HCT116 (cell line): Measurements from ENCODE around the gene RARB. TPM values are rescaled to one million over a fixed set of nuclear protein-coding genes. Genes with fewer than 3 reads are reported as not detected.

Source experiments
- ATAC-seq: fragments of 200-7000 bp; cut with Tn5 transposase; 2 replicates; pipeline ENCODE4 v1.9.1; 2020; ENCODE audit warnings: mild to moderate bottlenecking, moderate library complexity
- BruUV-seq: library from RNA; stranded (reverse); fragments of 400-500 nt; replicated peaks from 2 replicates; lab custom pipeline; 2021; lab: Mats Ljungman, UMichigan
- CTCF ChIA-PET: fragments of 300-600 bp; sonication (Branson Sonifier 250); formaldehyde crosslinking; loops from one replicate; lab custom pipeline; 2021; ENCODE audit warnings: antibody characterized with exemption; lab: Charles Lee
- POLR2A ChIA-PET: fragments of 300-600, 350-600 bp; sonication (Branson Sonifier 250); formaldehyde crosslinking; loops from one replicate; lab custom pipeline; 2021; ENCODE audit warnings: antibody characterized with exemption; lab: Charles Lee
- RAD21 ChIA-PET, 2 experiments: fragments of 300-600 bp; sonication (Branson Sonifier 250); formaldehyde crosslinking; loops; one replicate each; lab custom pipeline; 2023; ENCODE audit warnings: low total read pairs in 2 of 2; ENCODE audit not compliant: uncharacterized antibody in 2 of 2, unreplicated experiment in 2 of 2, low non-redundant PET in 1 of 2; lab: Charles Lee
- DNase-seq: peaks from one replicate; pipeline ENCODE4 v3.0.0-alpha.2; 2010; ENCODE audit warnings: low read depth, low spot score
- H2AFZ ChIP-seq: fragments of 200-600 bp; shearing (Covaris generic), sonication (generic); 2 replicates; pipeline ENCODE4 v1.6.1; 2017; ENCODE audit warnings: low read depth, mixed run types, mixed read lengths, antibody characterized with exemption, low read length; ENCODE audit not compliant: poor library complexity, severe bottlenecking
- H3K27ac ChIP-seq: 2 replicates; pipeline ENCODE4 v1.5.1; 2012; ENCODE audit warnings: low read depth, low read length
- H3K27me3 ChIP-seq: fragments of 200-600 bp; sonication (generic); 2 replicates; pipeline ENCODE4 v1.6.1; 2016; ENCODE audit warnings: mixed run types, low read length, mixed read lengths; ENCODE audit not compliant: insufficient read depth
- H3K36me3 ChIP-seq, 2 experiments: fragments of 200-500 bp in 1 of 2; fragments of 200-600 bp in 1 of 2; sonication (Bioruptor generic) in 1 of 2; sonication (generic) in 1 of 2; 2 replicates each; pipeline versions ENCODE4 v1.5.1 to v1.6.1; 2014 to 2016; ENCODE audit warnings: low read length in 2 of 2, inconsistent platforms in 1 of 2, mixed read lengths in 1 of 2, mixed run types in 1 of 2; ENCODE audit not compliant: insufficient read depth in 2 of 2, control insufficient read depth in 1 of 2
- H3K4me1 ChIP-seq, 2 experiments: fragments of 200-600 bp in 1 of 2; sonication (generic) in 1 of 2; 2 replicates each; pipeline versions ENCODE4 v1.5.1 to v1.6.1; 2012 to 2017; ENCODE audit warnings: low read length in 2 of 2, inconsistent platforms in 1 of 2, mild to moderate bottlenecking in 1 of 2, mixed read lengths in 1 of 2, mixed run types in 1 of 2, moderate library complexity in 1 of 2; ENCODE audit not compliant: insufficient read depth in 2 of 2, control insufficient read depth in 1 of 2
- H3K4me2 ChIP-seq: fragments of 200-600 bp; sonication (generic); 2 replicates; pipeline ENCODE4 v1.6.1; 2017; ENCODE audit warnings: mixed run types, low read length, mixed read lengths
- H3K4me3 ChIP-seq, 2 experiments: fragments of 200-600 bp in 1 of 2; sonication (generic) in 1 of 2; replicated peaks in 1 of 2; 2 replicates each; pipeline ENCODE4 v1.5.1; 2011 to 2016; ENCODE audit warnings: low read length in 2 of 2, control low read depth in 1 of 2, low read depth in 1 of 2, mild to moderate bottlenecking in 1 of 2, mixed read lengths in 1 of 2, mixed run types in 1 of 2
- H3K79me2 ChIP-seq: fragments of 200-600 bp; sonication (generic); 2 replicates; pipeline ENCODE4 v1.6.1; 2017; ENCODE audit warnings: mild to moderate bottlenecking, mixed run types, low read length, moderate library complexity, mixed read lengths; ENCODE audit not compliant: insufficient read depth
- H3K9ac ChIP-seq: fragments of 200-600 bp; sonication (generic); 2 replicates; pipeline ENCODE4 v1.6.1; 2016; ENCODE audit warnings: low read length, mixed read lengths
- H3K9me2 ChIP-seq: fragments of 200-600 bp; sonication (generic), shearing (Covaris generic); 2 replicates; pipeline ENCODE4 v1.6.1; 2017; ENCODE audit warnings: mixed run types, mild to moderate bottlenecking, moderate library complexity; ENCODE audit not compliant: insufficient read depth
- H3K9me3 ChIP-seq, 2 experiments: fragments of 200-500 bp in 1 of 2; fragments of 200-600 bp in 1 of 2; sonication (Bioruptor generic) in 1 of 2; sonication (generic) in 1 of 2; 2 replicates each; pipeline ENCODE4 v1.6.1; 2014 to 2017; ENCODE audit warnings: low read length in 2 of 2, mixed read lengths in 2 of 2, inconsistent platforms in 1 of 2, low read depth in 1 of 2, mild to moderate bottlenecking in 1 of 2, mixed run types in 1 of 2, moderate library complexity in 1 of 2; ENCODE audit not compliant: control insufficient read depth in 1 of 2, insufficient read depth in 1 of 2
- H4K20me1 ChIP-seq: fragments of 200-600 bp; sonication (generic), shearing (Covaris generic); 2 replicates; pipeline ENCODE4 v1.6.1; 2017; ENCODE audit warnings: mixed run types, mild to moderate bottlenecking, moderate library complexity; ENCODE audit not compliant: insufficient read depth
- CBX3 ChIP-seq: IDR thresholded peaks from 2 replicates; pipeline ENCODE4 v1.6.1; 2012; ENCODE audit warnings: low read depth
- ELF1 ChIP-seq: IDR thresholded peaks from 2 replicates; pipeline ENCODE4 v1.6.1; 2012; ENCODE audit warnings: low read depth, borderline replicate concordance
- EZH2phosphoT487 ChIP-seq: fragments of 200-600 bp; IDR thresholded peaks from 2 replicates; pipeline ENCODE4 v1.6.1; 2018; ENCODE audit warnings: antibody characterized with exemption, borderline replicate concordance
- FOSL1 ChIP-seq: IDR thresholded peaks from 2 replicates; pipeline ENCODE4 v1.6.1; 2012; ENCODE audit warnings: low read depth
- JUND ChIP-seq: IDR thresholded peaks from 2 replicates; pipeline ENCODE4 v1.6.1; 2012
- POLR2AphosphoS5 ChIP-seq: IDR thresholded peaks from 2 replicates; pipeline ENCODE4 v1.6.1; 2011; ENCODE audit warnings: mild to moderate bottlenecking, low read depth, low read length, moderate library complexity
- SIN3A ChIP-seq: IDR thresholded peaks from 2 replicates; pipeline ENCODE4 v1.6.1; 2012; ENCODE audit warnings: low read depth
- SRF ChIP-seq: IDR thresholded peaks from 2 replicates; pipeline ENCODE4 v1.6.1; 2012; ENCODE audit warnings: low read depth
- TCF7L2 ChIP-seq: IDR thresholded peaks from 2 replicates; pipeline ENCODE4 v1.7.0; 2011; ENCODE audit warnings: borderline replicate concordance, inconsistent platforms; ENCODE audit not compliant: insufficient read depth, insufficient read length; ENCODE audit errors: extremely low read depth
- ZFX ChIP-seq: fragments of 450-650 bp; IDR thresholded peaks from 2 replicates; pipeline ENCODE4 v1.6.1; 2017
- intact Hi-C: fragments of 100-400 bp; cut with micrococcal nuclease; formaldehyde crosslinking; loops from 2 replicates; pipeline ENCODE4 v1.10.0; 2022
- total RNA-seq: library from RNA; stranded (reverse); gene quantifications from one replicate; pipeline ENCODE4 v1.2.1, GENCODE V29; 2021; ENCODE audit not compliant: unreplicated experiment
- TF ChIP-seq, protein P1 (sequence below): IDR thresholded peaks from 2 replicates; pipeline ENCODE4 v1.6.1; 2012
- TF ChIP-seq, protein P2 (sequence below), 3 experiments: fragments of 200-600 bp in 1 of 3; sonication (generic) in 1 of 3; IDR thresholded peaks in 2 of 3; conservative IDR thresholded peaks in 1 of 3; 2 replicates each; pipeline ENCODE4 v1.5.1; 2012 to 2017; ENCODE audit warnings: low read depth in 2 of 3, low read length in 2 of 3, antibody characterized with exemption in 1 of 3, borderline replicate concordance in 1 of 3, control low read depth in 1 of 3, mild to moderate bottlenecking in 1 of 3, mixed read lengths in 1 of 3, mixed run types in 1 of 3, moderate library complexity in 1 of 3; ENCODE audit not compliant: insufficient read depth in 1 of 3
- TF ChIP-seq, protein P3 (sequence below): IDR thresholded peaks from 2 replicates; pipeline ENCODE4 v1.6.1; 2011; ENCODE audit warnings: mild to moderate bottlenecking, low read length, moderate library complexity; ENCODE audit not compliant: insufficient replicate concordance; ENCODE audit errors: extremely low read depth
- TF ChIP-seq, protein P4 (sequence below): IDR thresholded peaks from 2 replicates; pipeline ENCODE4 v1.6.1; 2012; ENCODE audit warnings: low read depth

The RARB gene
- total RNA-seq, 1 experiment from 2014 or later: not detected

DNA sequence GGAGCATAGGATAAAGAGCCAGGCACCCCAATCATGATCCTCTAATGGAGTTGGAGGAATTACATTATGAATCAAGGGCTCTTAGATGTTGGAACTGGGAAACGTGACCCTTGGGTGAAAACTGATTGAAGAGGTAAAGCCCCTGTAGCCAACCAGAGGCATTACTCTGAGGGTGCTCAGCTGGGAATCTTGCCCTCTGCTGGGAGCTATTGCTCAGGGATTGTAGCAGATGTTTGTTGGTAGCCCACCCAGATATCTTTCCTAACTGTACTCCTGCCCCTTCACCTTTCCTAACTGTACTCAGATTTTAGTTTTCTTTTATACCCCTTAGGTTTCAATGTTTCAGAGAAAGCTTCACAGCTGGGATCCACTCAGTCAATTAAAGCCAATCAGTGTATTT is 74.2 kb downstream of the RARB start:
- ChIA-PET CTCF (no interaction called here), POLR2A (no interaction called here), RAD21 (no interaction called here)
- no peak for TF ChIP-seq TCF7L2
- no peak for TF ChIP-seq ZFX
- TF ChIP-seq, protein P1, sequence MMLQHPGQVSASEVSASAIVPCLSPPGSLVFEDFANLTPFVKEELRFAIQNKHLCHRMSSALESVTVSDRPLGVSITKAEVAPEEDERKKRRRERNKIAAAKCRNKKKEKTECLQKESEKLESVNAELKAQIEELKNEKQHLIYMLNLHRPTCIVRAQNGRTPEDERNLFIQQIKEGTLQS: no peak
- TF ChIP-seq, protein P2, sequence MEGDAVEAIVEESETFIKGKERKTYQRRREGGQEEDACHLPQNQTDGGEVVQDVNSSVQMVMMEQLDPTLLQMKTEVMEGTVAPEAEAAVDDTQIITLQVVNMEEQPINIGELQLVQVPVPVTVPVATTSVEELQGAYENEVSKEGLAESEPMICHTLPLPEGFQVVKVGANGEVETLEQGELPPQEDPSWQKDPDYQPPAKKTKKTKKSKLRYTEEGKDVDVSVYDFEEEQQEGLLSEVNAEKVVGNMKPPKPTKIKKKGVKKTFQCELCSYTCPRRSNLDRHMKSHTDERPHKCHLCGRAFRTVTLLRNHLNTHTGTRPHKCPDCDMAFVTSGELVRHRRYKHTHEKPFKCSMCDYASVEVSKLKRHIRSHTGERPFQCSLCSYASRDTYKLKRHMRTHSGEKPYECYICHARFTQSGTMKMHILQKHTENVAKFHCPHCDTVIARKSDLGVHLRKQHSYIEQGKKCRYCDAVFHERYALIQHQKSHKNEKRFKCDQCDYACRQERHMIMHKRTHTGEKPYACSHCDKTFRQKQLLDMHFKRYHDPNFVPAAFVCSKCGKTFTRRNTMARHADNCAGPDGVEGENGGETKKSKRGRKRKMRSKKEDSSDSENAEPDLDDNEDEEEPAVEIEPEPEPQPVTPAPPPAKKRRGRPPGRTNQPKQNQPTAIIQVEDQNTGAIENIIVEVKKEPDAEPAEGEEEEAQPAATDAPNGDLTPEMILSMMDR (IDR thresholded peaks at IDR 0.05 in 2 of 3, conservative IDR thresholded peaks at IDR 0.05 in 1 of 3; ENCODE audit: borderline replicate concordance in 1 of 3, insufficient read depth in 1 of 3, low read depth in 2 of 3, low read length in 2 of 3): no peak
- TF ChIP-seq EZH2phosphoT487: no peak
- TF ChIP-seq FOSL1: no peak
- TF ChIP-seq, protein P3, sequence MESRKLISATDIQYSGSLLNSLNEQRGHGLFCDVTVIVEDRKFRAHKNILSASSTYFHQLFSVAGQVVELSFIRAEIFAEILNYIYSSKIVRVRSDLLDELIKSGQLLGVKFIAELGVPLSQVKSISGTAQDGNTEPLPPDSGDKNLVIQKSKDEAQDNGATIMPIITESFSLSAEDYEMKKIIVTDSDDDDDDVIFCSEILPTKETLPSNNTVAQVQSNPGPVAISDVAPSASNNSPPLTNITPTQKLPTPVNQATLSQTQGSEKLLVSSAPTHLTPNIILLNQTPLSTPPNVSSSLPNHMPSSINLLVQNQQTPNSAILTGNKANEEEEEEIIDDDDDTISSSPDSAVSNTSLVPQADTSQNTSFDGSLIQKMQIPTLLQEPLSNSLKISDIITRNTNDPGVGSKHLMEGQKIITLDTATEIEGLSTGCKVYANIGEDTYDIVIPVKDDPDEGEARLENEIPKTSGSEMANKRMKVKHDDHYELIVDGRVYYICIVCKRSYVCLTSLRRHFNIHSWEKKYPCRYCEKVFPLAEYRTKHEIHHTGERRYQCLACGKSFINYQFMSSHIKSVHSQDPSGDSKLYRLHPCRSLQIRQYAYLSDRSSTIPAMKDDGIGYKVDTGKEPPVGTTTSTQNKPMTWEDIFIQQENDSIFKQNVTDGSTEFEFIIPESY: no peak
- TF ChIP-seq POLR2AphosphoS5: no peak
- TF ChIP-seq CBX3: no peak
- TF ChIP-seq SIN3A: no peak
- no peak for TF ChIP-seq ELF1
- TF ChIP-seq JUND: no peak
- TF ChIP-seq, protein P4, sequence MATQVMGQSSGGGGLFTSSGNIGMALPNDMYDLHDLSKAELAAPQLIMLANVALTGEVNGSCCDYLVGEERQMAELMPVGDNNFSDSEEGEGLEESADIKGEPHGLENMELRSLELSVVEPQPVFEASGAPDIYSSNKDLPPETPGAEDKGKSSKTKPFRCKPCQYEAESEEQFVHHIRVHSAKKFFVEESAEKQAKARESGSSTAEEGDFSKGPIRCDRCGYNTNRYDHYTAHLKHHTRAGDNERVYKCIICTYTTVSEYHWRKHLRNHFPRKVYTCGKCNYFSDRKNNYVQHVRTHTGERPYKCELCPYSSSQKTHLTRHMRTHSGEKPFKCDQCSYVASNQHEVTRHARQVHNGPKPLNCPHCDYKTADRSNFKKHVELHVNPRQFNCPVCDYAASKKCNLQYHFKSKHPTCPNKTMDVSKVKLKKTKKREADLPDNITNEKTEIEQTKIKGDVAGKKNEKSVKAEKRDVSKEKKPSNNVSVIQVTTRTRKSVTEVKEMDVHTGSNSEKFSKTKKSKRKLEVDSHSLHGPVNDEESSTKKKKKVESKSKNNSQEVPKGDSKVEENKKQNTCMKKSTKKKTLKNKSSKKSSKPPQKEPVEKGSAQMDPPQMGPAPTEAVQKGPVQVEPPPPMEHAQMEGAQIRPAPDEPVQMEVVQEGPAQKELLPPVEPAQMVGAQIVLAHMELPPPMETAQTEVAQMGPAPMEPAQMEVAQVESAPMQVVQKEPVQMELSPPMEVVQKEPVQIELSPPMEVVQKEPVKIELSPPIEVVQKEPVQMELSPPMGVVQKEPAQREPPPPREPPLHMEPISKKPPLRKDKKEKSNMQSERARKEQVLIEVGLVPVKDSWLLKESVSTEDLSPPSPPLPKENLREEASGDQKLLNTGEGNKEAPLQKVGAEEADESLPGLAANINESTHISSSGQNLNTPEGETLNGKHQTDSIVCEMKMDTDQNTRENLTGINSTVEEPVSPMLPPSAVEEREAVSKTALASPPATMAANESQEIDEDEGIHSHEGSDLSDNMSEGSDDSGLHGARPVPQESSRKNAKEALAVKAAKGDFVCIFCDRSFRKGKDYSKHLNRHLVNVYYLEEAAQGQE: no peak
- no peak for TF ChIP-seq SRF
- H3K9me2 ChIP-seq: no peaks in the 10 kb centered on the region
- no peaks in the 10 kb centered on the region for H3K4me1 ChIP-seq
- no peaks in the 10 kb centered on the region for H3K9me3 ChIP-seq
- no peaks in the 10 kb centered on the region for H3K79me2 ChIP-seq
- ATAC-seq (no peak), DNase-seq (no peak)
- H3K4me3 ChIP-seq: no peak overlapping the region
- H3K9ac ChIP-seq: no peak overlapping the region
- peaks cover 40% of the 10 kb centered on the region for H3K27me3 ChIP-seq
- H3K27ac ChIP-seq: no peak overlapping the region
- H3K36me3 ChIP-seq: no peaks in the 10 kb centered on the region
- intact Hi-C loops: no loop called here
- BruUV-seq: no TSS peak
- no peaks in the 10 kb centered on the region for H4K20me1 ChIP-seq
- H3K4me2 ChIP-seq: no peak overlapping the region
- H2AFZ ChIP-seq: no peak overlapping the region
